NAMALWA (cell line): ENCODE measurements around the gene IFNGR1.
"Not testable (repeated sequence)": the region's sequence is repeated elsewhere in the genome, so short reads cannot be mapped to it uniquely, and the experiment has no call there.

Source experiments
- DNase-seq: peaks from one replicate; pipeline ENCODE4 v3.0.0-alpha.2; 2015; ENCODE audit warnings: low spot score

Gene IFNGR1

GRCh38 chr6:137211910-137212309 is 7.3 kb downstream of the IFNGR1 start:
- no peak for DNase-seq

DNA sequence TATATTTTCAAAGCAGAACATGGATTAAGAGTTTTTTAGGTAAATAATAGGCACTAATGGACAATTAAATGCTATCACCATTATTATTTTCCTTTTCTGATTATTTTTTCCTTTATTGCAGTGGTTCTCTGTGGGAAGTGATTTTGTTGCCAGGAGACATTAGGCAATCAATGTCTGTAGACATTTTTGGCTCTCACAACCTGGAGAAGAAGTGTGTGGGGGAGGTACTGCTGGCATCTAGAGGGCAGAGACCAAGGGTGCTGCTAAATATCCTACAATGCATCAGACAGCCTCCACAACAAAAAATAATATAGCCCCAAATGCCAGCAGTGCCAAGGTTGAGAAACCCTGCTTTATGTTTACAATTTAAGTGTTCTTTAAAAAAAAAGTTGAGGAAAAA is 8.3 kb downstream of the IFNGR1 start:
- no peak for DNase-seq

- no peak for DNase-seq
Observed at GRCh38 chr6:137208279-137208678, 10.9 kb downstream of the IFNGR1 start.

GRCh38 chr6:137207457-137207856 is 11.7 kb downstream of the IFNGR1 start:
- not testable (repeated sequence) for DNase-seq

DNA sequence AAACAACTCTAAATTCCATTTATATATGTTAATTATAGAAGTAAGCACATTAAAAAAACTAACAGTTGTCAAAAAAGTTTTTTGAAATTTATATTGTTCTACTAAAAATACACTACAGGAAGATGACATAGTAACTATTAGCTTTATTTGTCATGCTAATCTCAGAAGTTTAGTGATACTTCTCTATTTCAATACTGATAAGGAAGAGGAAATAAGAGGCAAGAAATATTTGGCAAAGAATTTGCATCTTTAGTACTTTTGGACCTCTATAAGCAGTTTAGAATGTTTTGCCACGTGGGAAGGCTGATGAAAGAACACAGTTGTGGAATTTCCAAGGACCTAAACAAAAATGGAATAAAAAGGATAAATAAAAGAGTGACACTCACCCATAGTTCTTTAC is 12.6 kb downstream of the IFNGR1 start:
- no peak for DNase-seq

DNA sequence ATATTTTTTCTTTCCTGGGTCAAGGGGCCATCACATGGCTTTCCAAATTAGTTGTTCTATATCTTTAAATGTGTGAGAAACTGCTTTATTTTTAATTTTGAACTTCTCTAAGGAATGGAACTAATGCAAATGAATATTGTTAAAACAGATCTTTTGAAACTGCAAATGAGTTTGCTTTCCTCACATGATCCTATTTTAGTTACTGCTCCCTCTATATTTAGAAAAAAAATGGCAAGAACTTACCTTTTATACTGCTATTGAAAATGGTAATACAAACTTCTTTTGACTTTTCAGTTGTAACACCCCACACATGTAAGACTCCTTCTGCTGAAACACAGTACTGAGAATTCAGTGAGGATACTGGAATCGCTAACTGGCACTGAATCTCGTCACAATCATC is 15.9 kb downstream of the IFNGR1 start:
- DNase-seq, result no peak

- DNase-seq, result peak; percentile 51
Observed at GRCh38 chr6:137202078-137202477, 17.1 kb downstream of the IFNGR1 start.

GRCh38 chr6:137201006-137201405 is 18.2 kb downstream of the IFNGR1 start:
- no peak for DNase-seq

DNA sequence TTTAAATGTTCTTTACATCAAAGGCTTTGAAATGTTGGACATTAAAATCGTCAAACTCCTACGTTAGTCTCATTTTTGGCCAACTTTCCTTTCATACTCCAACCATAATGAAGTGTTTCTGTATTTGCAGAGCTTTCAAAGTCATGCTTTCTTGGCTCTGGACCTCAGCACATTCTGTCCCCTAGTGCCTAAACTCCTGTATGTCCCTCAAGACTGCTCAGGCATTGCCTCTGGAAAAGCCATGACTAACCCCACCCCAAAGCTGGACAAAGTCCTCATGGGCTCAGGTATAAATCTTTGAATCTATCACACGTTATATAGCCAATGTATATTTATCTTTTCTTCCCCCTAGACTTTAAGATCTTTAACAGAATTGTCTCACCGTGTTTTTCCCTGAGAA is 18.9 kb downstream of the IFNGR1 start:
- DNase-seq, result no peak

DNA sequence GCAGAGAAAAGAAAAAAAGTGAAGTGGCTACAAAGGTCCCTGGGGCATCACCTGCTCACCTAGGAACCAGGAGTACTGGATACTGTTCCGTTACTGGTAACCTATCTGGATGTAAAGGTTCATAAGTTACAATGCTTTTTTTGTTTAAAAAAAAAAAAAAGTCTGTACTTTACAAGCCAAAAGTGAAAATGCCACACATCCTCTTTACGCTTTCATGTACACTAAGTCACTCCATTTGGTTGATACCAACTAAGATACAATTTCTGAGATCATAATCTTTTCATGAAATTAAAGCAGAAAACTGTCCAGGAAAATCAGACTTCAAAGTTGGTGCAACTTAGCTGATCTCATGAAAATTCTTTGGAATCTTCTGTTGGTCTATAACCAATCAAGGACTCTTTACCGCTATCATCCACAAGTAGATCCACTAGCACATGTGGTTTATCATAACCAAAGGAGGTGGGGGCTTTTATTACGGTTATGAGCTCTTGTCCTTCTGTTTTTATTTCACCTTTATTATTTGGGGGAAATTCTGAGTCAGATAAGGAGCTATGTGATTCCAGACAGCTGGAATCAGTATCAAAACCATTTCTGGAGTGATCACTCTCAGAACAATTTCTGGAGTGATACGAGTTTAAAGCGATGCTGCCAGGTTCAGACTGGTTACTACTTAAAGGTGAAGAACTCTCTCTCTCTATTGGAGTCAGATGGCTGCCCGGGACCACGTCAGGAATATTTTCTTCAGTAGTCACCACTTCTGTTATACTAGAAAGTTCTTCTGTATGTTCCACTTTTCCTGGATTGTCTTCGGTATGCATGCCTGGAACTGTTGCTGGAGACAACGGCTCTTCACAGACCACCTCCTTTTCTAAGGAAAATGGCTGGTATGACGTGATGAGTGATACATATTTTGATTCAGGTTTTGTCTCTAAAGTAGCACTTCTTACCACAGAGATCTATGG is 21.2 kb downstream of the IFNGR1 start:
- DNase-seq, result no peak

DNA sequence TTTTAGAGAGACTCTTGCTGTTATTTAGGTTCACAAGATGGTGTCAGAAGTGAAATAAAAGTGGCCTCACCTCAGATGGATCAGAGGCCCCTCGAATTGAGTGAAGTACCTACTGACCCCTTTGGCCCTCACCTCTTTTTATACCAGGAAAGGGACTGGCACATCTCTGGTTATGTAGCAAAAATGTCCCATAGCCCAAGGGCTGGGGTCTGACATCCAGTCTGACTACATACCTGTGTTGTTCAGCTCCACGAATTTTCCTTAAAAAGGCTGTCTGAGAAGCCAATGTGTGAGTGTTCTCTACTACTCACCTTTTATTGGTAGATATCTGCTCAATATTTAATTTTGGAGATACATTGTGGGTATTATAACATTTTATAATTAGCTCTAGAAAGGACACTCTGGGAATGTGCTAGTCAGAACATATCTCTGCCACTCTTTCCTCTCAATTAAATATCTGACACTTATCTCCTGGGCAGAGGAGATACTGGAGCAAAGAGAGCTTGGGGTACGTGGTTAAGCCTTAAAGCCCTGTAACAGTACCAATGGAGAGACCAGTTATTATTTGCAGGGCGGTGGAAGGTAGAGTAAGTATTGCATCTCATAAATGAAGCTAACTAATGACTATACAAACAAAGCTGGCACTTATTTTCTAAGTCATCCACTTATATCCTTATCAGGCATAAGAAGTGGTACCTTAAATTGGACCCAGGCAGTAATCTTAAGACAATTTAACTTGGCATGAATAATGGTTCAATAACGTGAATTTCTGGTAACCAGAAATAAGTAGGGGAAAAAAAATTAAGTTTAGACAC is 25.7 kb downstream of the IFNGR1 start:
- DNase-seq, result no peak

DNA sequence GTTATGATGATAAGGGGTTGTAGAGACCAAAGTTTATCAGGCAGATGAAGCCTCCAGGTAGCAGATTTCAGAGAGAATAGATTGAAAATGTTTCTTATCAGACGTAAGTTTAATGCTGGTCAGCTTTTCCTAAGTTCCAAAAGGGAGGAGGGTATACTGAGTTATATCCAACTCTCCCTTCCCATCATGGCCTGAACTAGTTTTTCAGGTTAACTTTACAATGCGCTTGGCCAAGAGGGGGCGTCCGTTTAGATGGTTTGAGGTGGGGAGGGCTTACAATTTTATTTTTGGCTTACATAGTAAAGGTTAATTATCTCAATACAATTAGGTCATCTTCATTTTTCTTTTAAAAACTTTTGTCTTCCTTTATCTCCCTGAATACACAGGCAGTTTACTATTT is 26.4 kb downstream of the IFNGR1 start:
- no peak for DNase-seq

DNA sequence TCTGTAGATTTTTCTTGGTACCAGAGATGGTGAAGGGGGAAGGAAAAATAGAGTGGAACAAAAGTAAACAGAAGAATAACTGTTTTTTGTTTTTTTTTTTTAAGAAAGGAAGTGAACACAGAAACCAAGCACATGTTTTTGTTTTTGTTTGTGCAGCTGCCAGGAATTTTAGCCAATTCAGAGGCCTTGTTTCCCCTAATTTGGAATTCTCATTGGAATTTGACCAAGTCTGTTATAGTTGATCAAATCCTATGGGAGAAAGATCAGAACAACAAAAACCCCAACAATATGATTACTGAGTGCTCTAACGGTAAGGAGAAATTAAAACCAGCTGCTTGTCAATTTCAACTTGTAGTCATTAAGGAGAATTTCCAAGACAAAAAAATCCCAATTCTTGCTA is 27.5 kb downstream of the IFNGR1 start:
- DNase-seq, result no peak

DNA sequence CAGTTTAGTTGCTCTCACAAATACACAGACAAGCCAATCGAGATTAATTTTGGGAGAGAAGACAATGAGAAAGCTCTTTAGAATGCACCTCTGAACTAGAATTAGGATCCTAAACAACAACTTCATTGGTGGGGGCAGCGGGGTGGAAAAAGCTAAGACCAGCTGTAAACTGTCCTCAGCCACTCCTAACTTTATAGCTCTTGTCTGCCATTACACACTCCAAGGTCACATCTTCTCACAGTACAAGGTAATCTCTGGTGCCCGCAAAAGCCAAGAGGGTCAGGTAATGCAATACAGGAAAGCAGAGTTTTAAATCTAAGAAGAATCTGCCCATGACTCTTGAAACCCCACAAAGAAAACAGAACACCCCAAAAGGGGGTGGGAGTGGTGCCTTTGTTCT is 27.9 kb downstream of the IFNGR1 start:
- no peak for DNase-seq

GRCh38 chr6:137190583-137191094 is 28.5 kb downstream of the IFNGR1 start:
- DNase-seq, result no peak

- DNase-seq, result peak; percentile 48
Observed at GRCh38 chr6:137188855-137189254, 30.3 kb downstream of the IFNGR1 start.

DNA sequence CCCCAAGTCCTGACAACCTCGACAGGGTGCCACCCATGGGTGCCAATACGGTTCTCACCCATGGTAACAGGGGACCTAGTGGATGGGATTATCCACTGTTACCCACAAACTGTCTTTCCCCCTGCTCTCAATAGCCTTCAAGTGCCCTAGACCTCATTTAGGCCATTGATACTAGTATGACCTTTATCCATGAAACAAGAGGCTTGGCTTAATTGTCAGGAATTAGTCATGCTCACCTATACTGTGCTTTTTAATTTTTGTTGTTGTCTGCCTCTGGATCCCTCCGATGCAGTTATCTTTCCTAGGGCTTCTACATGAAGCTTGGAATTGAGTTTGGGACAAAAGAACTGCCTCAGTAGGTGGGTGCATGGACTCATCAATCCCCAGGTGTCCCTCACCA is 33.9 kb downstream of the IFNGR1 start:
- DNase-seq, result no peak

- DNase-seq, result no peak
Observed at GRCh38 chr6:137182654-137183073, 36.5 kb downstream of the IFNGR1 start.

- no peak for DNase-seq
Observed at GRCh38 chr6:137181891-137182653, 37.1 kb downstream of the IFNGR1 start.

- no peak for DNase-seq
Observed at GRCh38 chr6:137177611-137178010, 41.6 kb downstream of the IFNGR1 start.

GRCh38 chr6:137176729-137177128 is 42.5 kb downstream of the IFNGR1 start:
- no peak for DNase-seq

- DNase-seq, result no peak
Observed at GRCh38 chr6:137175868-137176245, 43.3 kb downstream of the IFNGR1 start.
